Trophoblast cell (in vitro differentiated cells and primary cell): ENCODE measurements around the gene ZNF165. TPM values are rescaled to one million over a fixed set of nuclear protein-coding genes. Genes with fewer than 3 reads are reported as not detected.
A peak's percentile ranks its signal among the peaks of the same experiment; 100 is the strongest.
"Not testable (repeated sequence)": the region's sequence is repeated elsewhere in the genome, so short reads cannot be mapped to it uniquely, and the experiment has no call there.

Experiments
- DNase-seq, 2 donors: peaks; one replicate each; pipeline ENCODE4 v3.0.0-alpha.2; 2016
- H2AFZ ChIP-seq: 2 replicates; pipeline ENCODE4 v1.6.1; 2013; ENCODE audit warnings: low read length, moderate library complexity, mild to moderate bottlenecking; ENCODE audit not compliant: insufficient read depth, poor library complexity
- H2AK5ac ChIP-seq: 2 replicates; pipeline ENCODE4 v1.6.1; 2013; ENCODE audit warnings: mild to moderate bottlenecking, low read length
- H2BK120ac ChIP-seq: 2 replicates; pipeline ENCODE4 v1.6.1; 2013; ENCODE audit warnings: low read length, mild to moderate bottlenecking, moderate library complexity; ENCODE audit not compliant: insufficient read depth, poor library complexity
- H2BK12ac ChIP-seq: 2 replicates; pipeline ENCODE4 v1.6.1; 2013; ENCODE audit warnings: mild to moderate bottlenecking, low read length, moderate library complexity
- H2BK5ac ChIP-seq: 2 replicates; pipeline ENCODE4 v1.6.1; 2013; ENCODE audit warnings: low read length, low read depth, moderate library complexity, mild to moderate bottlenecking; ENCODE audit not compliant: poor library complexity
- H3K14ac ChIP-seq: 2 replicates; pipeline ENCODE4 v1.6.1; 2013; ENCODE audit warnings: mild to moderate bottlenecking, low read length
- H3K18ac ChIP-seq: 2 replicates; pipeline ENCODE4 v1.6.1; 2013; ENCODE audit warnings: mild to moderate bottlenecking, low read length
- H3K23ac ChIP-seq: 2 replicates; pipeline ENCODE4 v1.6.1; 2013; ENCODE audit warnings: low read length
- H3K27ac ChIP-seq: 2 replicates; pipeline ENCODE4 v1.5.1; 2013; ENCODE audit warnings: low read depth, mild to moderate bottlenecking, inconsistent platforms, low read length, moderate library complexity
- H3K27me3 ChIP-seq: 2 replicates; pipeline ENCODE4 v1.6.1; 2013; ENCODE audit warnings: inconsistent platforms, mild to moderate bottlenecking, low read length, moderate library complexity; ENCODE audit not compliant: insufficient read depth
- H3K36me3 ChIP-seq, 2 experiments: 1 replicate in 1 of 2; 2 replicates in 1 of 2; pipeline ENCODE4 v1.6.1; 2013; ENCODE audit warnings: low read length in 2 of 2, mild to moderate bottlenecking in 2 of 2, moderate library complexity in 1 of 2; ENCODE audit not compliant: insufficient read depth in 2 of 2, control insufficient read depth in 1 of 2
- H3K4ac ChIP-seq: 2 replicates; pipeline ENCODE4 v1.6.1; 2013; ENCODE audit warnings: low read depth, mild to moderate bottlenecking, low read length, moderate library complexity
- H3K4me1 ChIP-seq, 2 experiments: 1 replicate in 1 of 2; 2 replicates in 1 of 2; pipeline ENCODE4 v1.6.1; 2013; ENCODE audit warnings: low read length in 2 of 2, mild to moderate bottlenecking in 2 of 2, moderate library complexity in 1 of 2; ENCODE audit not compliant: insufficient read depth in 2 of 2, control insufficient read depth in 1 of 2
- H3K4me2 ChIP-seq: 2 replicates; pipeline ENCODE4 v1.6.1; 2013; ENCODE audit warnings: inconsistent platforms, mild to moderate bottlenecking, low read length, moderate library complexity
- H3K4me3 ChIP-seq: 2 replicates; pipeline ENCODE4 v1.5.1; 2013; ENCODE audit warnings: mild to moderate bottlenecking, low read depth, low read length, inconsistent platforms
- H3K79me1 ChIP-seq: one replicate; pipeline ENCODE4 v1.6.1; 2013; ENCODE audit warnings: low read length
- H3K79me2 ChIP-seq: 2 replicates; pipeline ENCODE4 v1.6.1; 2013; ENCODE audit warnings: low read length, mild to moderate bottlenecking; ENCODE audit not compliant: control insufficient read depth, insufficient read depth, poor library complexity
- H3K9ac ChIP-seq: 2 replicates; pipeline ENCODE4 v1.6.1; 2013; ENCODE audit warnings: mild to moderate bottlenecking, low read length
- H3K9me3 ChIP-seq: 2 replicates; pipeline ENCODE4 v1.6.1; 2013; ENCODE audit warnings: low read depth, mild to moderate bottlenecking, control low read depth, inconsistent platforms, low read length; ENCODE audit not compliant: insufficient read depth
- H4K12ac ChIP-seq: 2 replicates; pipeline ENCODE4 v1.6.1; 2013; ENCODE audit warnings: low read depth, mild to moderate bottlenecking, low read length, moderate library complexity
- H4K8ac ChIP-seq: 2 replicates; pipeline ENCODE4 v1.6.1; 2013; ENCODE audit warnings: low read depth, mild to moderate bottlenecking, low read length, moderate library complexity
- H4K91ac ChIP-seq: one replicate; pipeline ENCODE4 v1.6.1; 2013; ENCODE audit warnings: low read depth, mild to moderate bottlenecking, low read length, moderate library complexity
- WGBS: extraction: QIAGEN DNeasy Blood & Tissue Kit; methylation state at CpG from one replicate; pipeline ENCODE4 v1.1.7; 2013; ENCODE audit warnings: missing lambda C conversion rate; ENCODE audit not compliant: insufficient read length, insufficient coverage; ENCODE audit errors: extremely low coverage; 5-methylcytosine and 5-hydroxymethylcytosine counted together
- polyA plus RNA-seq: library from polyadenylated mRNA; stranded (reverse); fragments of 200-250 nt; gene quantifications from 2 replicates; pipeline ENCODE4 v1.2.3, GENCODE V29; 2013

The ZNF165 gene
- 11.3 and 11.9 TPM in 2 replicates for polyA plus RNA-seq

GRCh38 chr6:28080381-28080630 lies at the start of gene ZNF165:
Gene ZNF165 (plus strand): TSS chr6:28080568. CDS start chr6:28085481, 4,913 bp downstream.
- Histone ChIP-seq H2AFZ (peak within 1 kb of the TSS; percentile 55), H3K4ac (peak within 1 kb of the TSS; percentile 49), H3K14ac (peak within 1 kb of the TSS; percentile 41), H3K18ac (peak within 1 kb of the TSS; percentile 28), H3K27ac (peak within 1 kb of the TSS; percentile 69), H4K91ac (peak within 1 kb of the TSS; percentile 33), H3K4me3 (peak within 1 kb of the TSS; percentile 83), H4K12ac (peak within 1 kb of the TSS; percentile 24), H3K4me2 (peak within 1 kb of the TSS; percentile 77), H2BK5ac (peak within 1 kb of the TSS; percentile 62), H3K9ac (peak within 1 kb of the TSS; percentile 78), H4K8ac (peak within 1 kb of the TSS; percentile 83)
- WGBS, result no CpG with 5 or more reads among the region's 15 CpGs
- not testable (repeated sequence) for H3K79me2 ChIP-seq, H2AK5ac ChIP-seq, H2BK120ac ChIP-seq, H3K9me3 ChIP-seq, H3K4me1 ChIP-seq, H2BK12ac ChIP-seq, H3K23ac ChIP-seq, H3K36me3 ChIP-seq, H3K79me1 ChIP-seq, H3K27me3 ChIP-seq
- DNase-seq, result peak; percentile 50 to 72

GRCh38 chr6:28053584-28053983 lies 26.8 kb upstream of the ZNF165 start:
- H3K4me2 ChIP-seq, result no peak overlapping the region
- no peak overlapping the region for H4K12ac ChIP-seq
- no peak overlapping the region for H3K18ac ChIP-seq
- no peaks in the 10 kb centered on the region for H3K27me3 ChIP-seq
- no peak overlapping the region for H2AFZ ChIP-seq
- no peak overlapping the region for H4K91ac ChIP-seq
- H2BK5ac ChIP-seq, result no peak overlapping the region
- H3K4me3 ChIP-seq, result no peak overlapping the region
- no peak overlapping the region for H3K27ac ChIP-seq
- H3K79me2 ChIP-seq, result no peaks in the 10 kb centered on the region
- no peaks in the 10 kb centered on the region for H3K4me1 ChIP-seq
- no peak overlapping the region for H2BK120ac ChIP-seq
- no peaks in the 10 kb centered on the region for H3K9me3 ChIP-seq
- no peak overlapping the region for H3K4ac ChIP-seq
- no peak overlapping the region for H2BK12ac ChIP-seq
- DNase-seq, result no peak
- no peak overlapping the region for H3K9ac ChIP-seq
- H2AK5ac ChIP-seq, result no peak overlapping the region
- H3K23ac ChIP-seq, result no peak overlapping the region
- no peaks in the 10 kb centered on the region for H3K79me1 ChIP-seq
- H4K8ac ChIP-seq, result no peak overlapping the region
- no peaks in the 10 kb centered on the region for H3K36me3 ChIP-seq
- no peak overlapping the region for H3K14ac ChIP-seq
- WGBS, result no CpG with 5 or more reads among the region's 4 CpGs

DNA sequence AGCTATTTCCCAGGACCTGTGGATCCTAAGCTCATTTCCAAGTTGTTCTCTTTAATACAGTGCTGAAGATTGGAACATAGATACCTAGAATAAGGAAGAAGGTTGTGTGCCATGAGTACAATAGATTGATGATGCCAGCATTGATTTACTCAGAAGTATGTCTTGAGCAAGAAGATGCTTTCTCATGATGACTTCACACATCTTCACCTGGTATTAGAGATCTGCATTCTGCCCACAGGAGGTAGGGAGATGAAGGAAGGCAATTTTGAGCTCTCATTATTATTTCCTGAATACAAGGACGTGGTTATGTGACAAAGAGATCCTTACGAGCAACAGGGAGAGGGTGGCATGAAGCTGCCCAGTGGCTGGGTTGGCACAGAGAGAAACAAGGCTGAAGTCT lies 20.0 kb upstream of the ZNF165 start:
- no peak overlapping the region for H2BK12ac ChIP-seq
- H2AFZ ChIP-seq, result no peak overlapping the region
- H3K18ac ChIP-seq, result no peak overlapping the region
- no peaks in the 10 kb centered on the region for H3K79me1 ChIP-seq
- no peak overlapping the region for H3K27ac ChIP-seq
- no peaks in the 10 kb centered on the region for H3K9me3 ChIP-seq
- no peak overlapping the region for H2BK120ac ChIP-seq
- H4K8ac ChIP-seq, result no peak overlapping the region
- H3K4me2 ChIP-seq, result no peak overlapping the region
- no peaks in the 10 kb centered on the region for H3K79me2 ChIP-seq
- H3K14ac ChIP-seq, result no peak overlapping the region
- no peak overlapping the region for H3K23ac ChIP-seq
- no peak overlapping the region for H4K12ac ChIP-seq
- no peaks in the 10 kb centered on the region for H3K36me3 ChIP-seq
- H3K4ac ChIP-seq, result no peak overlapping the region
- no peak overlapping the region for H2BK5ac ChIP-seq
- no peak overlapping the region for H3K4me3 ChIP-seq
- no peak for DNase-seq
- H3K9ac ChIP-seq, result no peak overlapping the region
- no peak overlapping the region for H4K91ac ChIP-seq
- no peaks in the 10 kb centered on the region for H3K27me3 ChIP-seq
- no CpG with 5 or more reads among the region's 2 CpGs for WGBS
- H2AK5ac ChIP-seq, result no peak overlapping the region
- H3K4me1 ChIP-seq, result no peaks in the 10 kb centered on the region

GRCh38 chr6:28064272-28064671 lies 16.1 kb upstream of the ZNF165 start:
- Histone ChIP-seq H4K91ac (no peak overlapping the region), H3K4me1 (no peaks in the 10 kb centered on the region), H3K79me1 (no peaks in the 10 kb centered on the region), H3K9ac (no peak overlapping the region), H2AK5ac (no peak overlapping the region), H2BK5ac (no peak overlapping the region), H3K18ac (no peak overlapping the region), H3K27me3 (no peaks in the 10 kb centered on the region), H3K36me3 (no peaks in the 10 kb centered on the region), H4K12ac (no peak overlapping the region), H2BK12ac (no peak overlapping the region), H3K4me3 (no peak overlapping the region), H3K4ac (no peak overlapping the region), H3K9me3 (no peaks in the 10 kb centered on the region), H3K27ac (no peak overlapping the region), H3K23ac (no peak overlapping the region), H3K79me2 (no peaks in the 10 kb centered on the region), H3K4me2 (no peak overlapping the region), H2AFZ (no peak overlapping the region), H3K14ac (no peak overlapping the region), H2BK120ac (no peak overlapping the region), H4K8ac (no peak overlapping the region)
- DNase-seq, result no peak
- no CpG with 5 or more reads among the region's 3 CpGs for WGBS

GRCh38 chr6:28068067-28068466 lies 12.3 kb upstream of the ZNF165 start:
- Histone ChIP-seq H3K23ac (no peak overlapping the region), H3K27ac (no peak overlapping the region), H3K4me1 (no peaks in the 10 kb centered on the region), H3K4me3 (no peak overlapping the region), H3K79me2 (no peaks in the 10 kb centered on the region), H3K79me1 (no peaks in the 10 kb centered on the region), H3K4me2 (no peak overlapping the region), H2AFZ (no peak overlapping the region), H4K91ac (no peak overlapping the region), H3K14ac (no peak overlapping the region), H3K9me3 (no peaks in the 10 kb centered on the region), H3K27me3 (no peaks in the 10 kb centered on the region), H3K9ac (no peak overlapping the region), H2BK120ac (no peak overlapping the region), H3K18ac (no peak overlapping the region), H4K8ac (no peak overlapping the region), H4K12ac (no peak overlapping the region), H2BK5ac (no peak overlapping the region), H3K36me3 (no peaks in the 10 kb centered on the region), H2AK5ac (no peak overlapping the region), H2BK12ac (no peak overlapping the region), H3K4ac (no peak overlapping the region)
- DNase-seq, result no peak
